HCT116 (cell line): ENCODE measurements around the gene AIFM1. TPM values are rescaled to one million over a fixed set of nuclear protein-coding genes. Genes with fewer than 3 reads are reported as not detected.
A peak's percentile ranks its signal among the peaks of the same experiment; 100 is the strongest.

Experiments
- ATAC-seq: fragments of 200-7000 bp; cut with Tn5 transposase; 2 replicates; pipeline ENCODE4 v1.9.1; 2020; ENCODE audit warnings: mild to moderate bottlenecking, moderate library complexity
- BruUV-seq: library from RNA; stranded (reverse); fragments of 400-500 nt; replicated peaks from 2 replicates; lab custom pipeline; 2021; lab: Mats Ljungman, UMichigan
- CTCF ChIA-PET: fragments of 300-600 bp; sonication (Branson Sonifier 250); formaldehyde crosslinking; loops from one replicate; lab custom pipeline; 2021; ENCODE audit warnings: antibody characterized with exemption; lab: Charles Lee
- POLR2A ChIA-PET: fragments of 300-600, 350-600 bp; sonication (Branson Sonifier 250); formaldehyde crosslinking; loops from one replicate; lab custom pipeline; 2021; ENCODE audit warnings: antibody characterized with exemption; lab: Charles Lee
- RAD21 ChIA-PET, 2 experiments: fragments of 300-600 bp; sonication (Branson Sonifier 250); formaldehyde crosslinking; loops; one replicate each; lab custom pipeline; 2023; ENCODE audit warnings: low total read pairs in 2 of 2; ENCODE audit not compliant: uncharacterized antibody in 2 of 2, unreplicated experiment in 2 of 2, low non-redundant PET in 1 of 2; lab: Charles Lee
- DNase-seq: peaks from one replicate; pipeline ENCODE4 v3.0.0-alpha.2; 2010; ENCODE audit warnings: low read depth, low spot score
- H2AFZ ChIP-seq: fragments of 200-600 bp; shearing (Covaris generic), sonication (generic); 2 replicates; pipeline ENCODE4 v1.6.1; 2017; ENCODE audit warnings: low read depth, mixed run types, mixed read lengths, antibody characterized with exemption, low read length; ENCODE audit not compliant: poor library complexity, severe bottlenecking
- H3K27ac ChIP-seq: 2 replicates; pipeline ENCODE4 v1.5.1; 2012; ENCODE audit warnings: low read depth, low read length
- H3K27me3 ChIP-seq: fragments of 200-600 bp; sonication (generic); 2 replicates; pipeline ENCODE4 v1.6.1; 2016; ENCODE audit warnings: mixed run types, low read length, mixed read lengths; ENCODE audit not compliant: insufficient read depth
- H3K36me3 ChIP-seq, 2 experiments: fragments of 200-500 bp in 1 of 2; fragments of 200-600 bp in 1 of 2; sonication (Bioruptor generic) in 1 of 2; sonication (generic) in 1 of 2; 2 replicates each; pipeline versions ENCODE4 v1.5.1 to v1.6.1; 2014 to 2016; ENCODE audit warnings: low read length in 2 of 2, inconsistent platforms in 1 of 2, mixed read lengths in 1 of 2, mixed run types in 1 of 2; ENCODE audit not compliant: insufficient read depth in 2 of 2, control insufficient read depth in 1 of 2
- H3K4me1 ChIP-seq, 2 experiments: fragments of 200-600 bp in 1 of 2; sonication (generic) in 1 of 2; 2 replicates each; pipeline versions ENCODE4 v1.5.1 to v1.6.1; 2012 to 2017; ENCODE audit warnings: low read length in 2 of 2, inconsistent platforms in 1 of 2, mild to moderate bottlenecking in 1 of 2, mixed read lengths in 1 of 2, mixed run types in 1 of 2, moderate library complexity in 1 of 2; ENCODE audit not compliant: insufficient read depth in 2 of 2, control insufficient read depth in 1 of 2
- H3K4me2 ChIP-seq: fragments of 200-600 bp; sonication (generic); 2 replicates; pipeline ENCODE4 v1.6.1; 2017; ENCODE audit warnings: mixed run types, low read length, mixed read lengths
- H3K4me3 ChIP-seq, 2 experiments: fragments of 200-600 bp in 1 of 2; sonication (generic) in 1 of 2; replicated peaks in 1 of 2; 2 replicates each; pipeline ENCODE4 v1.5.1; 2011 to 2016; ENCODE audit warnings: low read length in 2 of 2, control low read depth in 1 of 2, low read depth in 1 of 2, mild to moderate bottlenecking in 1 of 2, mixed read lengths in 1 of 2, mixed run types in 1 of 2
- H3K79me2 ChIP-seq: fragments of 200-600 bp; sonication (generic); 2 replicates; pipeline ENCODE4 v1.6.1; 2017; ENCODE audit warnings: mild to moderate bottlenecking, mixed run types, low read length, moderate library complexity, mixed read lengths; ENCODE audit not compliant: insufficient read depth
- H3K9ac ChIP-seq: fragments of 200-600 bp; sonication (generic); 2 replicates; pipeline ENCODE4 v1.6.1; 2016; ENCODE audit warnings: low read length, mixed read lengths
- H3K9me2 ChIP-seq: fragments of 200-600 bp; sonication (generic), shearing (Covaris generic); 2 replicates; pipeline ENCODE4 v1.6.1; 2017; ENCODE audit warnings: mixed run types, mild to moderate bottlenecking, moderate library complexity; ENCODE audit not compliant: insufficient read depth
- H3K9me3 ChIP-seq, 2 experiments: fragments of 200-500 bp in 1 of 2; fragments of 200-600 bp in 1 of 2; sonication (Bioruptor generic) in 1 of 2; sonication (generic) in 1 of 2; 2 replicates each; pipeline ENCODE4 v1.6.1; 2014 to 2017; ENCODE audit warnings: low read length in 2 of 2, mixed read lengths in 2 of 2, inconsistent platforms in 1 of 2, low read depth in 1 of 2, mild to moderate bottlenecking in 1 of 2, mixed run types in 1 of 2, moderate library complexity in 1 of 2; ENCODE audit not compliant: control insufficient read depth in 1 of 2, insufficient read depth in 1 of 2
- H4K20me1 ChIP-seq: fragments of 200-600 bp; sonication (generic), shearing (Covaris generic); 2 replicates; pipeline ENCODE4 v1.6.1; 2017; ENCODE audit warnings: mixed run types, mild to moderate bottlenecking, moderate library complexity; ENCODE audit not compliant: insufficient read depth
- ATF3 ChIP-seq: IDR thresholded peaks from 2 replicates; pipeline ENCODE4 v1.6.1; 2012
- CEBPB ChIP-seq: IDR thresholded peaks from 2 replicates; pipeline ENCODE4 v1.6.1; 2012; ENCODE audit warnings: low read depth
- CTCF ChIP-seq, 3 experiments: fragments of 200-600 bp in 1 of 3; sonication (generic) in 1 of 3; IDR thresholded peaks in 2 of 3; conservative IDR thresholded peaks in 1 of 3; 2 replicates each; pipeline ENCODE4 v1.5.1; 2012 to 2017; ENCODE audit warnings: low read depth in 2 of 3, low read length in 2 of 3, antibody characterized with exemption in 1 of 3, borderline replicate concordance in 1 of 3, control low read depth in 1 of 3, mild to moderate bottlenecking in 1 of 3, mixed read lengths in 1 of 3, mixed run types in 1 of 3, moderate library complexity in 1 of 3; ENCODE audit not compliant: insufficient read depth in 1 of 3
- EGR1 ChIP-seq: IDR thresholded peaks from 2 replicates; pipeline ENCODE4 v1.6.1; 2012; ENCODE audit warnings: low read depth
- ELF1 ChIP-seq: IDR thresholded peaks from 2 replicates; pipeline ENCODE4 v1.6.1; 2012; ENCODE audit warnings: low read depth, borderline replicate concordance
- EZH2 ChIP-seq: fragments of 200-600 bp; sonication (generic); IDR thresholded peaks from 2 replicates; pipeline ENCODE4 v1.6.1; 2017; ENCODE audit warnings: antibody characterized with exemption, mixed run types
- EZH2phosphoT487 ChIP-seq: fragments of 200-600 bp; IDR thresholded peaks from 2 replicates; pipeline ENCODE4 v1.6.1; 2018; ENCODE audit warnings: antibody characterized with exemption, borderline replicate concordance
- JUND ChIP-seq: IDR thresholded peaks from 2 replicates; pipeline ENCODE4 v1.6.1; 2012
- MAX ChIP-seq: IDR thresholded peaks from 2 replicates; pipeline ENCODE4 v1.6.1; 2012
- POLR2A ChIP-seq: IDR thresholded peaks from 2 replicates; pipeline ENCODE4 v1.7.0; 2011; ENCODE audit warnings: borderline replicate concordance; ENCODE audit not compliant: insufficient read depth, insufficient read length; ENCODE audit errors: extremely low read depth
- POLR2AphosphoS5 ChIP-seq: IDR thresholded peaks from 2 replicates; pipeline ENCODE4 v1.6.1; 2011; ENCODE audit warnings: mild to moderate bottlenecking, low read depth, low read length, moderate library complexity
- SP1 ChIP-seq: IDR thresholded peaks from 2 replicates; pipeline ENCODE4 v1.6.1; 2012; ENCODE audit warnings: low read depth
- SRF ChIP-seq: IDR thresholded peaks from 2 replicates; pipeline ENCODE4 v1.6.1; 2012; ENCODE audit warnings: low read depth
- TCF7L2 ChIP-seq: IDR thresholded peaks from 2 replicates; pipeline ENCODE4 v1.7.0; 2011; ENCODE audit warnings: borderline replicate concordance, inconsistent platforms; ENCODE audit not compliant: insufficient read depth, insufficient read length; ENCODE audit errors: extremely low read depth
- ZFX ChIP-seq: fragments of 450-650 bp; IDR thresholded peaks from 2 replicates; pipeline ENCODE4 v1.6.1; 2017
- intact Hi-C: fragments of 100-400 bp; cut with micrococcal nuclease; formaldehyde crosslinking; loops from 2 replicates; pipeline ENCODE4 v1.10.0; 2022
- total RNA-seq: library from RNA; stranded (reverse); gene quantifications from one replicate; pipeline ENCODE4 v1.2.1, GENCODE V29; 2021; ENCODE audit not compliant: unreplicated experiment
- TF ChIP-seq, protein P1 (sequence below): IDR thresholded peaks from 2 replicates; pipeline ENCODE4 v1.6.1; 2012; ENCODE audit warnings: low read depth

AIFM1 gene
- total RNA-seq, 1 experiment from 2014 or later: 50.0 TPM

DNA sequence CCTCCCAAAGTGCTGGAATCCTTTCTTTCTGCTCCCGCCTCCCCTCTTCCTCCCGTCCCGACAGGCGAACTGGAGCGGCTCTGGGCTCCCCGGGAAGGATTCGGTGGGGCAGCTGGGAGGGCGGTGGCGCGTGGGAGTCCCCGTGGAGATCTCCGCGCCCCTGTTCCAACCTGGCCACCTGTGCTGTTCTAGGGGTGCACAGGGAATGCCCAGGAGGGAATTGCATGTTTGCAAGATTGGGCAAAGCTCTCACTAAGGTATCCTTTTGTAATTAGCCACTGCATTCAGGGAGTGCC lies 44.2 kb downstream of the AIFM1 start:
- ATAC-seq (no peak), DNase-seq (no peak)
- H3K27me3 ChIP-seq: no peaks in the 10 kb centered on the region
- H3K9ac ChIP-seq: peak overlapping the region; percentile 59
- H3K4me1 ChIP-seq: peaks cover 23 to 43% of the 10 kb centered on the region in 2 experiments
- no TSS peak for BruUV-seq
- POLR2A ChIA-PET: no interaction called here
- RAD21 ChIA-PET: no interaction called here
- H4K20me1 ChIP-seq: no peaks in the 10 kb centered on the region
- TF ChIP-seq TCF7L2 (no peak), EZH2 (no peak), CEBPB (no peak), SP1 (no peak), JUND (no peak), CTCF (IDR thresholded peaks at IDR 0.05 in 2 of 3, conservative IDR thresholded peaks at IDR 0.05 in 1 of 3; ENCODE audit: borderline replicate concordance in 1 of 3, insufficient read depth in 1 of 3, low read depth in 2 of 3, low read length in 2 of 3) (no peak), SRF (no peak), ELF1 (no peak), MAX (no peak), EZH2phosphoT487 (no peak), ZFX (no peak), POLR2AphosphoS5 (no peak), ATF3 (no peak), EGR1 (no peak), POLR2A (no peak)
- TF ChIP-seq, protein P1, sequence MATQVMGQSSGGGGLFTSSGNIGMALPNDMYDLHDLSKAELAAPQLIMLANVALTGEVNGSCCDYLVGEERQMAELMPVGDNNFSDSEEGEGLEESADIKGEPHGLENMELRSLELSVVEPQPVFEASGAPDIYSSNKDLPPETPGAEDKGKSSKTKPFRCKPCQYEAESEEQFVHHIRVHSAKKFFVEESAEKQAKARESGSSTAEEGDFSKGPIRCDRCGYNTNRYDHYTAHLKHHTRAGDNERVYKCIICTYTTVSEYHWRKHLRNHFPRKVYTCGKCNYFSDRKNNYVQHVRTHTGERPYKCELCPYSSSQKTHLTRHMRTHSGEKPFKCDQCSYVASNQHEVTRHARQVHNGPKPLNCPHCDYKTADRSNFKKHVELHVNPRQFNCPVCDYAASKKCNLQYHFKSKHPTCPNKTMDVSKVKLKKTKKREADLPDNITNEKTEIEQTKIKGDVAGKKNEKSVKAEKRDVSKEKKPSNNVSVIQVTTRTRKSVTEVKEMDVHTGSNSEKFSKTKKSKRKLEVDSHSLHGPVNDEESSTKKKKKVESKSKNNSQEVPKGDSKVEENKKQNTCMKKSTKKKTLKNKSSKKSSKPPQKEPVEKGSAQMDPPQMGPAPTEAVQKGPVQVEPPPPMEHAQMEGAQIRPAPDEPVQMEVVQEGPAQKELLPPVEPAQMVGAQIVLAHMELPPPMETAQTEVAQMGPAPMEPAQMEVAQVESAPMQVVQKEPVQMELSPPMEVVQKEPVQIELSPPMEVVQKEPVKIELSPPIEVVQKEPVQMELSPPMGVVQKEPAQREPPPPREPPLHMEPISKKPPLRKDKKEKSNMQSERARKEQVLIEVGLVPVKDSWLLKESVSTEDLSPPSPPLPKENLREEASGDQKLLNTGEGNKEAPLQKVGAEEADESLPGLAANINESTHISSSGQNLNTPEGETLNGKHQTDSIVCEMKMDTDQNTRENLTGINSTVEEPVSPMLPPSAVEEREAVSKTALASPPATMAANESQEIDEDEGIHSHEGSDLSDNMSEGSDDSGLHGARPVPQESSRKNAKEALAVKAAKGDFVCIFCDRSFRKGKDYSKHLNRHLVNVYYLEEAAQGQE: no peak
- H3K4me3 ChIP-seq: 0 out of 4 replicates have a peak overlapping the region, but pooled peaks of 1 of the 2 experiments have one; percentile 47
- no peaks in the 10 kb centered on the region for H3K36me3 ChIP-seq
- CTCF ChIA-PET: interaction anchor here (0.8 to 1.1 kb wide), 2 partner anchors 13 to 42 kb away, joined by 4 read pairs; no protein-coding TSS in a partner anchor
- intact Hi-C loops: loop anchor here (10.0 kb wide), 1 partner anchor 47 kb away; no protein-coding TSS in a partner anchor
- peak overlapping the region; percentile 73 for H3K4me2 ChIP-seq
- no peaks in the 10 kb centered on the region for H3K79me2 ChIP-seq
- no peaks in the 10 kb centered on the region for H3K9me2 ChIP-seq
- no peak overlapping the region for H2AFZ ChIP-seq
- H3K9me3 ChIP-seq: no peaks in the 10 kb centered on the region
- H3K27ac ChIP-seq: no peak overlapping the region
